Measurements from ENCODE around the gene ZNF654.
"Not testable (repeated sequence)": the region's sequence is repeated elsewhere in the genome, so short reads cannot be mapped to it uniquely, and the experiment has no call there.

ZNF654 gene

DNA sequence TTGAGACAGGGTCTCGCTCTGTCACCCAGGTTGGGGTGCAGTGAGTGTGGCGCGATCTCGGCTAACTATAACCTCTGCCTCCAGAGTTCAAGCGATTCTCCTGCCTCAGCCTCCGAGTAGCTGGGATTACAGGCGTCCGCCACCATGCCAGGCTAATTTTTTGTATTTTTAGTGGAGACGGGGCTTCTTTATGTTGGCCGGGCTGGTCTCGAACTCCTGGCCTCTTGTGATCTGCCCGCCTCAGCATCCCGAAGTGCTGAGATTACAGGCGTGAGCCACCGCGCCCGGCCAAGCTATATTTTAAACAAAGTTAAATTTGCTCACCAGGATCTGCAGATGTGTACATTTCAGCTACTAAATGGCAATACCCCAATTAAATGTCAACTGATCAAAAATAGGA, 89.6 kb downstream of the ZNF654 start:
- no peak for DNase-seq

DNA sequence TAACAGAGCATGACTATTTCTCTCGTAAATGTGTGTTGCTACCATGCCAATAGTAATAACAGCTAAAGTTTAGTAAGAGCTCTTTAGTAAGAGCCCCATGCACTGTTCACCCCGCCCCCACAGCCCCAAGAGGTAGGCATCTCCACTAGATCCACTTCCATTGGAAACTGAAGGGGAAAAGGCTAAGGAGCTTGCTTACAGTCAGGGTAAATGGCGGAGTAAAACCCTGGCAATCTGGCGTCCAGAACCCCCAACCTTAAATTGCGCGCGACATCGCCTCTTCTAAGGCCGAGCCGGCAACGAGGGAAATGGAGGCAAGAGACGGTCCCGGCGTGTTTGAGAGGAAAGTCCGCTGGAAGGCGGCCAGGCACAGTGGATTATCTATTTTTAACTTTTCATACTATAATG, 90.0 kb downstream of the ZNF654 start:
- DNase-seq = peak in 2 of 3 experiments; percentile 31 to 92

DNA sequence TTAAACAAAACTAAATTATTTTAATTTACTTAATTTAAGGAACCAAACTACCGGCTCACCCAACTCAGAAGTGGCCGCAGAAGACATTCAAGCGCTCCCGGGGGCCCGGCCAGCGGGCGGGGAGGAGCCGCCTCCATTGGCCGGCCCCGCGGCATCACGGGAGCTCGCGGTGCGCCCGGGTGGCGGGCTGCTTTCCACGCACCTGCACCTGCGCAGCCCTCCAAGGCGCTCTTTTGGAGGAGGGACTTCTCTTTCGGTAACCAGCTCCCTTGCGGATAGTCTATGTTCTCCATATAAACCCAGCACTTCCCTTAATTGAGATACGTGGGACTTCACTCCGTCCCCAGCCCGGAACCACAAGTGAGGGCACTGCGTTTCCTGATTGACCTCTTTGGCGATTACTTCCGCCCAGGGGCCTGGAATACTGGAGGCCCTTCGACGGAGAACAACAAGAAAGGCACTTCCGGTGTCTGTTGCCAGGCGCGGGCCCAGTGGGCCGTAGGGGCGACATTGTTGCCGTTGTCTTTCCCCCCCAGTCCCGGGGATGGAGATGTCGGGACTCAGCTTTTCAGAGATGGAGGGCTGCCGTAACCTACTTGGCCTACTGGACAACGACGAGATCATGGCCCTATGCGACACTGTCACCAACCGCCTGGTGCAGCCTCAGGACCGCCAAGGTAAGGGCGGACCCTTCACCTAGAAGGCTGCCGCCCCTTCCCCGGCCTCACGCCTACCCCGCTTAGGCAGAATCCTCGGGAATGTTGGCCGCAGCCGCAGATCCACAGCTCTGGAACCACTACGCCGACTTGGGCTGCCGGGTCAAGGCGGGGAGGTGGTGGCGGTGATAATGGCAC, 90.7 kb downstream of the ZNF654 start, which contains the start of gene C3orf38:
Gene C3orf38, plus strand, starts transcription at position 451 of the 854 bp plus-strand sequence. Its CDS starts 94 bp downstream, at position 545.
- DNase-seq = peak; percentile 82 to 99 (median 98)

DNA sequence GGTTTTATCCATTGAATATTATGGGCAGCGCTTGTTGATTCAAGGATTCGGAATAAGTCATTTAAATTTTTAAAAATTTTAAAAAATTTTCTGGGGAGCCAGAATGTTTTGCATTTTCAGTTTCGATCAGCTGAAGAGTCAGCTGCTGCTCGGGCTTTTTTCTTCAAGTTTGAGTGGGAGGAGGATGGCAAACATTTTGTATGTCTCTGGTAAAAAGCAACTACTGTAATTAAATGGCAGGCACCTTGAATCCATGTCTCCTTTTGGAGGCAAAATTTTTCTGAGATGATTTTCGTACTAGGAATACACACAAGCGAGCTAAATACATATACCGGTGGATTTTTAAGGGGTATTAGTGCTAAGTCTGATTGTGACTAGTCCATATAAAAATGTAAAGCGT, 91.3 kb downstream of the ZNF654 start:
- DNase-seq = no peak

DNA sequence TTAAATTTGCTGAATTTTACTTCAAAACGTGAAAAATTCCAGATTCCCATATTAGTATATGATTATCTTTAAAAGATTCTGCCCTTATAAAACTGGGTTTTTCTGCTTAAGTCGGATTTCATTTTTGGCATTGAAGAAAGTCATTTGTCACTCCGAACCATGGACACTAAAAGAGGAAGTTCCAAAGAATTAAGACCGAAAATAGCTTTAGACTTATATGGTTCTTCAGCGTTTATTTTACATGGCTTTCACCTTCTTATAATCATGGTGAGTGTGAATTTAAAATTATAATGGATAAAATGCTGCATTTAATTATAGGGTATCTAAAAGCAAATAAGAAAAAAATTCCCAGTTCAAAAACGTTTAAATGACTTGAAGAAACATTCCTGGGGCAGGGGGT, 91.8 kb downstream of the ZNF654 start:
- peak in 1 of 3 experiments; percentile 53 for DNase-seq

DNA sequence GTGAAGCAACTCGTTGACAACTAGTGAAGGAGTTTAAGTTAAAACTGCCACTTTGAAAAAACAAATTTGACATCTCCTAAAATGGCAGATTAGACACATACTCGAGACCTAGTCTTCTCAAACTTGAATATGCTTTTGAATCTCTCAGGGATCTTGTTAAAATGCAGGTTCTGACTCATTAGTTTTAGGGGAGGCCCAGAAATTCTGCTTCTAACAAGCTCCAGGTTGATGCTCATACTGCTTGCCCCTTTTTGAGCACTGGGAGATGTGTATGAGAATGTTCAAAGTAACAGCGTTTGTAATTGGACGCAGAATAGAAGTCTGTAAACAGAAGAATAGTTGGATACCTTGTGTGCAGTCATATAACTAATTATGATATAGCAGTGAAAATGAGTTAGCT, 92.3 kb downstream of the ZNF654 start:
- peak in 1 of 3 experiments; percentile 36 for DNase-seq

DNA sequence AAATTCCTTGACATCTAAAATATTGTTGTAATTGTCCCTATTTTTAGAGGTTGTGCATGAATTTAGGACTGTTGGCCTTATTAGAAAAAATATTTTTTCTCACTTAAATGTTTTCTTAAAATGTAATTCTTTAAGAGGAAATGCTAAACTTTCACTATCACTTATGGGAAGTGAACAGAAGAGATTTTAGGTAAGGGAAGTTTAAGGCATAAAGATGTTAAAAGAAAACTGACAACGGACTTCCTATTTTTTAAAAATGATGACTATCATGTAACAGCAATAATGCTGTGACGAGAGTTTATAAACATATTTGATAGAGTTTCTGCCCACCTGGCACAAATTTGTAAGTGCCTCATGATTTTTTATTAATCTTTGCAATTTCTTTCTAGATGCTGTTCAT, 93.8 kb downstream of the ZNF654 start:
- DNase-seq = no peak

DNA sequence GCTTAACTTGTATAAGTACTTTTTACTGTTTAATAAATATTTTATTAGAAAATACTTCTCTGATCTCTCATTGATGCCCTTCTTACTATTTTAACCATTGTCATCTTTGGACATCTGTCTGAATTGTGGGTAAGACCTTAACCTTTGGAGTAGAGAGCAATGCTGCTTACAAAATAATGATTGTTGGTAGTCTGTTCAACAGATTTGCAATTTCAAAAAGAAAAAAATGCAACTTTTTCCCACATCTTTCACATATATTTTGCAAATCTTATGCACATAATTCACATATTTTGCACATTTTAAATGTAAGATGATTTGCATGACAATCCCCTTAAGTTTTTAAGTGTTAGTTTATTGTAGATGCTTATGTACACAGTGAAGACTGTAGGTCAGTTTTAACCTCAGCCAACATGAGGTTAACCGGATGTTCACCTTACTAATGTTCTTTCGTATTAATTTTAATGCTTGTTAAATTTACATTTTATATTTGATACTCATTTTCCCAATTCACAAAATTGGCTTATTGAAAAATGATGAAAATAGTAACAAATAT, 107.4 kb downstream of the ZNF654 start:
- no peak for DNase-seq

DNA sequence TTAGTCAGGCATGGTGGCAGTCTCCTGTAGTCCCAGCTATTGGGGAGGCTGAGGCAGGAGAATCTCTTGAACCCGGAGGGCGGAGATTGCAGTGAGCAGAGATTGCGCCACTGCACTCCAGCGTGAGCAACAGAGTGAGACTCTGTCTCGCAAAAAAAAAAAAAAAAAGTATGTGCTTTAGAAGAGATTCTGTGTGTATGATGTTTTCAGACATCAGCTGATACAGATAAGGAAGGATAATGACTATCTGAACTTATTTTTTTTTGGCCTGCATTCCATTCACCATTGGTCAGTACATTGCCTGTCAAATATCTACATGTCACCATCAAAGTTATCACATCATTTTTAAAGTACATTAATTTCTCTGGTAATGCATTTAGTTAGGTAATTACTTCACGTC, 108.1 kb downstream of the ZNF654 start:
- no peak for DNase-seq

DNA sequence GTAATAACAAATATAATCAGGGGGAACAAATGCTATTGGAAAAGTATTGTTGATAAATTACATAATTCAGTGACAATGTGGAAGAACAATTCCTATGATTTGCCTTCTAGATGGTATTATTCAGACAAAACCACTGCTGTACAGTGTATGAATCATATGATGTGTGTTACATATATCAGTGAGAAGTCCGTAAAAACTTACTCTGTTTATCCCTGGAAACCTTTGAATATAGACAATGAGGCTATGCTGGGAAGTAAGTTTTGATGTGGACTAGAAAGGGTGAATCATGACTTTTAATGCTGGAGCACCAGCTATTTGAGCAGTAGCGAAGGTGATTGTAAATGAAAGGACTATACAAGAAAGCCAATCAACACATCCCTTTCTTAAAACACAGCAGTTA, 108.6 kb downstream of the ZNF654 start:
- DNase-seq = no peak

DNA sequence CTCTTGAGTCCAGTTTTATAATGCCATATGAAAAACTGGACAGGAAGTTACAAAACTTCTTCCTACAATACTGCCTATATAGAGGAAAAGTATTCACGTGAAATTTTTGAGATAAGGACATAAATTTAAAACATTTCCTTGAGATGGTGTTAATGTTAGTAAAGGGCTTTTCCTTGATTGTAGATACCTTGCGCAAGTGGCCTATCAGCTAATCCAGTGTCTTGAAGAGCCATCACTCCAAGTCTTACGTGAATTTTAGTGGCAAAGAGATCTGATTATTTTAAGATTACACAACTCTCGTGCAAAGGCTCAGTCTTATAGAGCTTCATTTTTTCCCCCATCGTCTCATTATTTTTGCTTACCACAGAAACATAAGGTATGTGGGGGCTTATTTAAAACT, 109.1 kb downstream of the ZNF654 start:
- no peak for DNase-seq

DNA sequence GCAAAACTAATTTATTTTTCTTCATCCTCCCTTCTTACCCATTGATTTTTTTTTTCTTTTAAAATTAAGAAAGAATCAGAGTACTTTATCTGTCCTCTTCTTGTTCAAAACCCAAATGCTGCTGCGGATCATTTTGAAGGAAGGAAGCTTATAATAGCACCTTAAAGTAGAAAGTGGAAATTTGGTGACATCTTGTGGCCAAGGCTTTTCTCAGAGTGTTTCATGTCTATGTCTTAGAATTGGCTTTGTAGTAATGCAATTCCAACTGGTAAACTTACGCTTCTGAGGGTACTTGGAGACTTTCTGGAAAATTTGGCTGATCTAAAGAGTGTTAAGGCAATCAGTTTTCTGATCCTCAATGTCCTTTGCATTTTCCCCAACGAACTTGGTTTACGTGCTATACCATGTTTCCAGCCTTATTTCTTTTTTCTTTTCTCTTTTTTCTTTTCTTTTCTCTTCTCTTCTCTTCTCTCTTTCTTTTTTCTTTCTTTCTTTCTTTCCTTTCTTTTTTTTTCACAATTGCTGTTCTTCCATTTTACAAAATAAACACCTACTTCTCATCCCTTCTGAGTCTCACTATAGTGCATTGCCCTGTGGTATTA, 121.4 kb downstream of the ZNF654 start:
- peak in 1 of 3 experiments; percentile 45 for DNase-seq

DNA sequence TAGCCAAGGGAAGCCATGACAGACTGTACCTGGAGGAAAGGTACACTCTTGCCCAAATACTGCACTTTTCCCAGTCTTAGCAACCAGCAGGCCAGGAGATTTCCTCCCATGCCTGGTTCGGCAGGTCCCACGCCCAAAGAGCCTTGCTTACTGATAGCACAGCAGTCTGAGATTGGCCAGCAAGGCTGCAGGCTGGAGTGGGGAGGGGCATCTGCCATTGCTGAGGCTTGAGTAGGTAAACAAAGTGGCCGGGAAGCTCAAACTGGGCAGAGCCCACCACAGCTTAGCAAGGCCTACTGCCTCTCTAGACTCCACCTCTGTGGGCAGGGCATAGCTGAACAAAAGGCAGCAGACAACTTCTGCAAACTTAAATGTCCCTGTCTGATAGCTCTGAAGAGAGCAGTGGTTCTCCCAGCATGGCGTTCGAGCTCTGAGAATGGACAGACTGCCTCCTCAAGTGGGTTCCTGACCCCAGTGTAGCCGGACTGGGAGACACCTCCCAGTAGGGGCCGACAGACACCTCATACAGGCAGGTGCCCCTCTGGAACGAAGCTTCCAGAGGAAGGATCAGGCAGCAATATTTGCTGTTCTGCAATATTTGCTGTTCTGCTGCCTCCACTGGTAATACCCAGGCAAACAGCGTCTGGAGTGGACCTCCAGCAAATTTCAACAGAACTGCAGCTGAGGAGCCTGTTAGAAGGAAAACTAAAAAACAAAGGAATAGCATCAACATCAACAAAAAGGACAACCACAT, 123.3 kb downstream of the ZNF654 start:
- DNase-seq = not testable (repeated sequence)

DNA sequence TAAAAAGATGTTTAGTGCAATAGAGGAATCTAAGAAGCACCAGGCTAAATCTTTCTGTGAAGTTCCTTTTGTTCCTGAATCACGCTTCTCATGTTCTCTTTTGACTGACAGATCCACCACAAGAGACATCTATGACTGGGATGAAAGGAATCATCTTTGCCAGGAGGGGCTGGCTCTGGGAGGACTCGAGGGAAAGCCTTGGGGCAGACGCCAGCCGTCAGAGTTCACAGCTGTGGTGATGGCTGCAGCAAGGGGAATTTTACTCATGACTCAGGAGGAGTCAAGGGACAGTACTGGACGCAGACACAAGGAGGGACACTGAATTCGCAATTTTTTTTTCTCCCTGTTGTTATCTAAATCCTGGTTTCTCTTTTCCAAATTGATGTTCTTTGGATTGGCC, 129.4 kb downstream of the ZNF654 start:
- no peak for DNase-seq

DNA sequence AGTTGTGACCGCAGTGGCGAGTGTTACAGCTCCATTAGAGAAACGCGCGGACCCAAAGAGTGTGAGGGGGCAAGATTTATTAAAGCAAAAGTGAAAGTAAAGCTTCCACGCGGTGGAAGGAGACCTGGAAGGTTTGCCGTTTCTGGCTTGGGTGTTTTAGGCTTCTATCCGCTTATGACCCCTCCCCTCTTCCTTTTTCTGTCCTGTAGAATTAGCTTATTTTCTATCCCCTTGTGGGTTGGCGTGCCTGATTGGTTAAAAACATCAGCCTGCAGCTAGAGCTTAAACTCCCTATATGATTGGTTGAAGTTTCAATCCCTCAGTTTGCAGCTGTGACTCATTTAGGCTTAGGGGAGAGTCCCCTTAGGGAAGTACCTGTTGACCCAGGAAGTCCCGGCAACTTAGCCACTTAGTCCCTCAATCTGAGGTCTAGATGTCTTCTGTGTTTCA, 130.3 kb downstream of the ZNF654 start:
- DNase-seq = no peak

DNA sequence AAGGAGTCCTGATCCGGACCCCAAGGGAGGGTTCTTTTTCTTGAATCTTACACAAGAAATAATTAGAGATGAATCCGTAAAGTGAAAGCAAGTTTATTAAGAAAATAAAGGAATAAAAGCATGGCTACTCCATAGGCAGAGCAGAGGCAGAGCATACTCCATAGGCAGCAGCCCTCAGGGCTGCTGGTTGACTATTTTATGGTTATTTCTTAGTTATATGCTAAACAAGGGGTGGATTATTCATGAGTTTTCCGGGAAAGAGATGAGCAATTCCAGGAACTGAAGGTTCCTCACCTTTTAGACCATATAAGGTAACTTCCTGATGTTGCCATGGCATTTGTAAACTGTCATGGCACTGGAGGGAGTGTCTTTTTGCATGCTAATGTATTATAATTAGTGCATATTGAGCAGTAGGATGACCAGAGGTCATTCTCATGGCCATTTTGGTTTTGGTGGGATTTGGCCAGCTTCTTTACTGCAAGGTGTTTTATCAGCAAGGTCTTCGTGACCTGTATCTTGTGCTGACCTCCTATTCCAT, 132.9 kb downstream of the ZNF654 start:
- DNase-seq = no peak

DNA sequence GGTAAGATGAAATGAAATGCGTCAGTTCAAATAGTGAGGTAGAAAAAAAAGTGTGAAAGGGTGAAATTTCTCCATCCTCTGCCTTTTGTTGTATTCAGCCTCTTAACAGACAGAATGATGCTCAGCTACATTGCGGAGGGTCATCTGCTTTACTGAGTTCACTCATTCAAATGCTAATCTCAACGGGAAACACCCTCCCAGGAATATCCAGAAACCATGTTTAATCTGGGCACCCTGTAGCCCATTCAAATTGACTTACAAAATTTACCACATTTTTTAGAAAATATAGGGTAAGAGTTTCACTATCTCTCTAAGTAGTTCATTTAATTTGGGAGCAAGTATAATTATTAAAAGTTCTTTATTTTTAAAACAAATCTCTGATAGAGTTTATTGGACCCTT, 133.6 kb downstream of the ZNF654 start:
- DNase-seq = no peak
